Osteoblast (primary cell): ENCODE data around the gene PTGES3. TPM values are rescaled to one million over a fixed set of nuclear protein-coding genes. Genes with fewer than 3 reads are reported as not detected.

Source experiments
- DNase-seq: peaks from one replicate; pipeline ENCODE4 v3.0.0; 2011; ENCODE audit warnings: low spot score, mixed read lengths; ENCODE audit not compliant: insufficient read length; ENCODE audit errors: missing footprints
- H2AFZ ChIP-seq: 2 replicates; pipeline ENCODE4 v1.6.0; 2011; ENCODE audit warnings: mild to moderate bottlenecking, low read length
- H3K27ac ChIP-seq: 2 replicates; pipeline ENCODE4 v1.5.1; 2011; ENCODE audit warnings: mild to moderate bottlenecking, low read depth, low read length, moderate library complexity
- H3K27me3 ChIP-seq: 2 replicates; pipeline ENCODE4 v1.6.0; 2012; ENCODE audit warnings: mild to moderate bottlenecking, control low read depth, inconsistent platforms, low read length, moderate library complexity; ENCODE audit not compliant: insufficient read depth
- H3K36me3 ChIP-seq: 2 replicates; pipeline ENCODE4 v1.5.1; 2011; ENCODE audit warnings: mild to moderate bottlenecking, low read length, control low read depth, moderate library complexity; ENCODE audit not compliant: insufficient read depth
- H3K4me1 ChIP-seq: 2 replicates; pipeline ENCODE4 v1.5.1; 2011; ENCODE audit warnings: mild to moderate bottlenecking, low read length, control low read depth, moderate library complexity; ENCODE audit not compliant: insufficient read depth
- H3K4me2 ChIP-seq: 2 replicates; pipeline ENCODE4 v1.6.0; 2011; ENCODE audit warnings: mild to moderate bottlenecking, low read length; ENCODE audit not compliant: insufficient read depth
- H3K4me3 ChIP-seq: fragments of 200-600 bp; sonication (generic); 3 replicates; pipeline ENCODE4 v1.5.1; 2012; ENCODE audit warnings: mild to moderate bottlenecking, low read length, inconsistent platforms; ENCODE audit not compliant: insufficient read depth
- H3K79me2 ChIP-seq: 2 replicates; pipeline ENCODE4 v1.6.0; 2012; ENCODE audit warnings: mild to moderate bottlenecking, low read length, control low read depth, inconsistent platforms; ENCODE audit not compliant: insufficient read depth
- H3K9me3 ChIP-seq: 2 replicates; pipeline ENCODE4 v1.5.1; 2011; ENCODE audit warnings: low read depth, low read length, control low read depth
- H4K20me1 ChIP-seq: 2 replicates; pipeline ENCODE4 v1.6.0; 2012; ENCODE audit warnings: mild to moderate bottlenecking, low read length, control low read depth; ENCODE audit not compliant: insufficient read depth
- total RNA-seq: library from RNA; depleted of rRNA; stranded (reverse); fragments of >200 nt; gene quantifications from 2 replicates; pipeline ENCODE4 v1.2.3, GENCODE V29; 2012
- TF ChIP-seq, protein P1 (sequence below): IDR thresholded peaks from 2 replicates; pipeline ENCODE4 v1.5.1; 2011; ENCODE audit warnings: mild to moderate bottlenecking, low read depth, low read length, moderate library complexity; ENCODE audit errors: extremely low read depth

The PTGES3 gene
- total RNA-seq, 1 donor: 63.0 TPM

DNA sequence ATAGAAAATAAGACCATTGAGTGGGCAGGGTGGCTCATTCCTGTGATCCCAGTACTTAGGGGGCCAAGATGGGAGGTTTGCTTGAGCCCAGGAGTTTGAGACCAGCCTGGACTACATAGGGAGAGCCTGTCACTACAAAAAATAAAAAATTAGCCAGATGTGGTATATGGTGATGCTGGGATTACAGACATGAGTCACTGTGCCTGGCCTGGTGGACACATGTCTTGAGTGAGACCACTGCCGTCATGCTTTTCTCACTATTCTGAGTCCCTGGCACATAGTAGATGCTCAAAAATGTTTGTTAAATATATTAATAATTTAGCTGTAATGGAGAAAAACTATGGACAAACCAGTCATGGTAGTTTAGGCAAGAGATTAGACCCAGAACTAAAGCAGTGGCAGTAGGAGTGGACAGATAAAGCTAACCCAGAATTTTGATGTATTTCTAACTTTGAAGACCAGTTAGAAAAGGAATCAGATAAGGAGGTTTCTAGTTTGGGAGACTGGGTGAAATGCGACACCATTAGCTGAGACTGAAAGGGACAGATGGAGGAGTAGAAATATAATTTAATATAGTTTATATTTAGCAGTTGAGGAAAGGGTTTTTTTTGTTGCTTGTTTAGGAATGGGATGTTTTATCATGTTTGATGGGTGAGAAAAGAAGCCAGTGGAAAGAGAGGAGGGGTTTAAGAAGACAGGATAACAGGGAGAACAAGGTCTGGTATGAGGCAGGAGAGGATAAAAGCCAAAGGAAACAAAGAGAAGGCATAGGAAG is 7.4 kb upstream of the PTGES3 start:
- H2AFZ ChIP-seq: no peak overlapping the region

DNA sequence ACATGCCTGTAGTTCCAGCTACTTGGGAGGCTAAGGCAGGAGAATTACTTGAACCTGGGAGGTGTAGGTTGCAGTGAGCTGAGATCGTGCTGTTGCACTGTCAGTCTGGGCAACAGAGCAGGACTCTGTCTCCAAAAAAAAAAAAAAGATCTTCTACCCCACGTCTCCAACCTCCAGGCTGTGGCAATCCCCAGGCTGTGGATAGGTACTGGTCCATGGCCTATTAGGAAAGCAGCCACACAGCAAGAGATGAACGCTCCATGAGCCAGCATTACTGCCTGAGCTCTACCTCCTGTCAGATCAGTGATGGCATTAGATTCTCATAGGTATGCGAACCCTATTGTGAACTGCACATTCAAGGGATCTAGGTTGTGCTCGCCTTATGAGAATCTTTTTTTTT is 6.1 kb upstream of the PTGES3 start:
- Histone ChIP-seq H3K79me2 (peaks cover under 1% of the 10 kb centered on the region), H2AFZ (no peak overlapping the region), H3K4me2 (no peak overlapping the region), H3K4me1 (peaks cover 2% of the 10 kb centered on the region), H3K4me3 (no peak overlapping the region), H4K20me1 (no peaks in the 10 kb centered on the region), H3K36me3 (no peaks in the 10 kb centered on the region), H3K9me3 (no peaks in the 10 kb centered on the region), H3K27me3 (no peaks in the 10 kb centered on the region), H3K27ac (no peak overlapping the region)
- TF ChIP-seq, protein P1, sequence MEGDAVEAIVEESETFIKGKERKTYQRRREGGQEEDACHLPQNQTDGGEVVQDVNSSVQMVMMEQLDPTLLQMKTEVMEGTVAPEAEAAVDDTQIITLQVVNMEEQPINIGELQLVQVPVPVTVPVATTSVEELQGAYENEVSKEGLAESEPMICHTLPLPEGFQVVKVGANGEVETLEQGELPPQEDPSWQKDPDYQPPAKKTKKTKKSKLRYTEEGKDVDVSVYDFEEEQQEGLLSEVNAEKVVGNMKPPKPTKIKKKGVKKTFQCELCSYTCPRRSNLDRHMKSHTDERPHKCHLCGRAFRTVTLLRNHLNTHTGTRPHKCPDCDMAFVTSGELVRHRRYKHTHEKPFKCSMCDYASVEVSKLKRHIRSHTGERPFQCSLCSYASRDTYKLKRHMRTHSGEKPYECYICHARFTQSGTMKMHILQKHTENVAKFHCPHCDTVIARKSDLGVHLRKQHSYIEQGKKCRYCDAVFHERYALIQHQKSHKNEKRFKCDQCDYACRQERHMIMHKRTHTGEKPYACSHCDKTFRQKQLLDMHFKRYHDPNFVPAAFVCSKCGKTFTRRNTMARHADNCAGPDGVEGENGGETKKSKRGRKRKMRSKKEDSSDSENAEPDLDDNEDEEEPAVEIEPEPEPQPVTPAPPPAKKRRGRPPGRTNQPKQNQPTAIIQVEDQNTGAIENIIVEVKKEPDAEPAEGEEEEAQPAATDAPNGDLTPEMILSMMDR: no peak
- DNase-seq: peak; percentile 13

More for the DNA sequence above, 7.4 kb upstream of the PTGES3 start:
- H4K20me1 ChIP-seq: no peaks in the 10 kb centered on the region
- H3K4me2 ChIP-seq: no peak overlapping the region
- no peaks in the 10 kb centered on the region for H3K79me2 ChIP-seq
- H3K4me1 ChIP-seq: no peaks in the 10 kb centered on the region
- DNase-seq: peak; percentile 67
- no peak overlapping the region for H3K4me3 ChIP-seq
- no peaks in the 10 kb centered on the region for H3K36me3 ChIP-seq
- H3K27me3 ChIP-seq: no peaks in the 10 kb centered on the region
- H3K27ac ChIP-seq: no peak overlapping the region
- H3K9me3 ChIP-seq: no peaks in the 10 kb centered on the region
- TF ChIP-seq, protein P1: no peak

DNA sequence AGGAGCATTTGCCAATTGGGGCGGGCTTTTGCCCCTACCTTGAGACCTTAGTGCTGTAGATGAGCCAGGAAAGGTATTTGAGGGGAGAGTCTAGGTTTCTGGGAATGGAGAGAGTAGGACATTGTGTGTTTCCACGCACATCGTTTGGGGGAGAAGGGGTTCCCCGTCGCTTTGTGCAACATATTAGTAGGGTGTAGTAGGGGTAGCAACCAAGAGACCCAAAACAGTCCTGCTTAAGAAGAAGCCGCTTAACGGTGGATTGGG is 694 bp upstream of the PTGES3 start:
- peak overlapping the region; percentile 92 for H3K27ac ChIP-seq
- H3K4me3 ChIP-seq: peak overlapping the region; percentile 84
- H3K27me3 ChIP-seq: no peaks in the 10 kb centered on the region
- H3K4me1 ChIP-seq: peaks cover 25% of the 10 kb centered on the region
- no peak for DNase-seq
- H4K20me1 ChIP-seq: peaks cover 26% of the 10 kb centered on the region
- TF ChIP-seq, protein P1: no peak
- peak overlapping the region; percentile 98 for H3K4me2 ChIP-seq
- no peaks in the 10 kb centered on the region for H3K9me3 ChIP-seq
- no peaks in the 10 kb centered on the region for H3K36me3 ChIP-seq
- H3K79me2 ChIP-seq: peaks cover 45% of the 10 kb centered on the region
- peak overlapping the region; percentile 89 for H2AFZ ChIP-seq

DNA sequence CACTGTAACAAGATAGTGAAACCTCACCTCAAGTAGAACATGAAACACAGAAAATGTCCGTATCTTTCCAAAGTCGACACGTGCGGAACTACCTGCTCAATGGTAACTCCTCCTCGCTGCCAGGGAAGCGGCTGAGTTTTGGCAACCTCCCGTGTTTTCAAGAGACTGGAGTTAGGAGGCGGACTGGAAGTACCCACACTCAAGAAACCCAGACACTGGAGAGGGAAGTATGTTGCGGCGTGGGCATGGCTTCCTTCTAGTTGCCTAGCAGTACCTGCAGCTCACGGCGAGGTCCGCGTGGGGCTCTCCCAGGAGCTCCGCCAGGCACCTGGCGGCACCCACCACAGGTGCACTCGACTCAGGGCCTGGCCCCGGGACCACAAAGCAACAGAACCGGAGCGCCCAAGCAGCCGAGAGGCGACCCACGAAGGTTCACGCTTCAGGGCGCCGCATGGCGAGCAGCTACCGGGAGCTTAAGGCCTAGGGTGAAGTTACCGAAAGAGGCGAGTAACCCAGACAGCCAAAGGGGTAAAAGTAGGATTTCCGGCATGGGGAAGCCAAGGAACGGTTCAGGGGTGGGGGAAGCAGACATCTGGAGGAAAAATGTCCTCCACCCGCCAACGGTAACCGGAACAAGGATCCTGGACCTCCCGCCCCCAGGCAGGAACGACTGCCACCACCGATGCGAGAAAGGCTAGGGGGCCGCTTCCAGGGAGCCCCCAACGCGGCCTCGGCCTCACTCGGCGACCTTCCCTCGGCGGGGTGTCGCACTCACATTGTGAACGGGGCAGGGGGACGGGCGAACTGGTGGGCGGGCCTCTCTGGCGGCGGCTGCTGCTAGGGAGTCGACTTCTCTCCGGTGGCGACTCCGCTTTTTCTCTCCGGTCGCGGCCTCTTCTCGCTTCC is 608 bp downstream of the PTGES3 start:
- Histone ChIP-seq H3K4me3 (peak overlapping the region; percentile 84), H2AFZ (peak overlapping the region; percentile 76), H3K4me2 (peak overlapping the region; percentile 91), H3K36me3 (no peaks in the 10 kb centered on the region), H3K4me1 (peaks cover 25% of the 10 kb centered on the region), H3K9me3 (no peaks in the 10 kb centered on the region), H3K79me2 (peaks cover 57% of the 10 kb centered on the region), H4K20me1 (peaks cover 32% of the 10 kb centered on the region), H3K27me3 (no peaks in the 10 kb centered on the region), H3K27ac (peak overlapping the region; percentile 97)
- TF ChIP-seq, protein P1: no peak
- DNase-seq: peak; percentile 42
